ENCODE measurements around the gene BSPRY. TPM values are rescaled to one million over a fixed set of nuclear protein-coding genes. Genes with fewer than 3 reads are reported as not detected.

Gene BSPRY
- total RNA-seq, 1 donor from 2014 or later, result 1.3 TPM

DNA sequence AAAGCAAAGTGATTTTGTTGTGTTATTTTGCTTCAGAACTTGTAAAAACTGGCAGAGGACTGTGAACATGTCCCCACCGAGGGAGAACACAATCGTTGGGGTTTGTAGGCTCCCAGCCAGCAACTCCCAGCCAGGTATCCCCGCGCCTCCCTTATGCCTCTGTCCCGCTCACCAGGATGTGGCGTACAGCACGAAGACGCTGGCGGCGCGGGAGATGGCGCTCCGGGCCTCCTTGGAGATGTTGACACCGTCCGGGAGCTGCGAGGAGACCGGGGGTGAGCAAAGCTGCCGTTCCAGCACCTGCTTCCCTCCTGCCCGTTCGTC lies 60.5 kb downstream of the BSPRY start:
- Mint-ChIP-seq H3K27ac (peak overlapping the region; percentile 99), H3K4me1 (peaks cover 31% of the 10 kb centered on the region), H3K36me3 (ENCODE audit: low read depth) (peaks cover 40% of the 10 kb centered on the region), H3K4me3 (peak overlapping the region; percentile 98), H3K27me3 (no peaks in the 10 kb centered on the region), H3K9me3 (no peaks in the 10 kb centered on the region)
- ChIA-PET CTCF (interaction anchor here (0.8 to 2.0 kb wide), 7 partner anchors 9 to 248 kb away, joined by 3 to 16 read pairs (median 3); partner anchors contain the start of gene ALAD), POLR2A (interaction anchor here (0.6 to 3.2 kb wide), 24 partner anchors 9 to 1779 kb away, joined by 3 to 83 read pairs (median 4); partner anchors contain the start of genes ALAD, BSPRY, CDC26 and DNAJC25)
- intact Hi-C loops (cut with micrococcal nuclease), result loop anchor here (1.0 to 10.0 kb wide), 11 partner anchors 9 to 1927 kb away; partner anchors contain the start of genes ALAD, CDC26, FKBP15 and HDHD3
- DNase-seq, result no peak
- TF ChIP-seq, protein P1, sequence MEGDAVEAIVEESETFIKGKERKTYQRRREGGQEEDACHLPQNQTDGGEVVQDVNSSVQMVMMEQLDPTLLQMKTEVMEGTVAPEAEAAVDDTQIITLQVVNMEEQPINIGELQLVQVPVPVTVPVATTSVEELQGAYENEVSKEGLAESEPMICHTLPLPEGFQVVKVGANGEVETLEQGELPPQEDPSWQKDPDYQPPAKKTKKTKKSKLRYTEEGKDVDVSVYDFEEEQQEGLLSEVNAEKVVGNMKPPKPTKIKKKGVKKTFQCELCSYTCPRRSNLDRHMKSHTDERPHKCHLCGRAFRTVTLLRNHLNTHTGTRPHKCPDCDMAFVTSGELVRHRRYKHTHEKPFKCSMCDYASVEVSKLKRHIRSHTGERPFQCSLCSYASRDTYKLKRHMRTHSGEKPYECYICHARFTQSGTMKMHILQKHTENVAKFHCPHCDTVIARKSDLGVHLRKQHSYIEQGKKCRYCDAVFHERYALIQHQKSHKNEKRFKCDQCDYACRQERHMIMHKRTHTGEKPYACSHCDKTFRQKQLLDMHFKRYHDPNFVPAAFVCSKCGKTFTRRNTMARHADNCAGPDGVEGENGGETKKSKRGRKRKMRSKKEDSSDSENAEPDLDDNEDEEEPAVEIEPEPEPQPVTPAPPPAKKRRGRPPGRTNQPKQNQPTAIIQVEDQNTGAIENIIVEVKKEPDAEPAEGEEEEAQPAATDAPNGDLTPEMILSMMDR (IDR thresholded peaks at IDR 0.05), result no peak
- ATAC-seq (ENCODE audit: low read depth), result no peak

- Mint-ChIP-seq H3K4me1 (peaks cover 31% of the 10 kb centered on the region), H3K9me3 (no peaks in the 10 kb centered on the region), H3K27ac (peak within 1 kb of the TSS; percentile 99), H3K36me3 (ENCODE audit: low read depth) (peaks cover 40% of the 10 kb centered on the region), H3K4me3 (peak within 1 kb of the TSS; percentile 98), H3K27me3 (no peaks in the 10 kb centered on the region)
- intact Hi-C loops (cut with micrococcal nuclease), result loop anchor here (1.0 to 10.0 kb wide), 10 partner anchors 9 to 1928 kb away; partner anchors contain the start of genes ALAD, CDC26, FKBP15 and HDHD3
- ChIA-PET POLR2A (interaction anchor here (0.6 to 3.2 kb wide), 26 partner anchors 9 to 1779 kb away, joined by 3 to 83 read pairs (median 4); partner anchors contain the start of genes ALAD, BSPRY, CDC26 and DNAJC25), CTCF (interaction anchor here (0.8 to 2.0 kb wide), 7 partner anchors 9 to 248 kb away, joined by 3 to 16 read pairs (median 3); partner anchors contain the start of gene ALAD)
- TF ChIP-seq, protein P1 (IDR thresholded peaks at IDR 0.05), result no peak
- ATAC-seq (ENCODE audit: low read depth), result peak; percentile 89
- DNase-seq, result peak; percentile 94
These were observed 61.0 kb downstream of the BSPRY start, which contains the start of the genes C9orf43 and POLE3 for GRCh38 chr9:113410207-113410864. TSS of gene C9orf43 (plus strand) at chr9:113410747. CDS start at chr9:113413494, 2,747 bp downstream. TSS of gene POLE3 (minus strand) at chr9:113410675. CDS start at chr9:113410293, 382 bp downstream.

- TF ChIP-seq, protein P1 (IDR thresholded peaks at IDR 0.05), result no peak
- no peaks in the 10 kb centered on the region for H3K36me3 Mint-ChIP-seq (ENCODE audit: low read depth)
- H3K9me3 Mint-ChIP-seq, result no peaks in the 10 kb centered on the region
- ATAC-seq (ENCODE audit: low read depth), result peak; percentile 99
- H3K27ac Mint-ChIP-seq, result no peak overlapping the region
- H3K27me3 Mint-ChIP-seq, result no peaks in the 10 kb centered on the region
- H3K4me3 Mint-ChIP-seq, result no peak overlapping the region
- intact Hi-C loops (cut with micrococcal nuclease), result loop anchor here (1.0 to 10.0 kb wide), 4 partner anchors 15 to 1521 kb away; partner anchors contain the start of genes ALAD and UGCG
- POLR2A ChIA-PET, result interaction anchor here (1.1 to 2.0 kb wide), 4 partner anchors 16 to 166 kb away, joined by 3 to 6 read pairs (median 5); partner anchors contain the start of genes ALAD and HDHD3
- no peak for DNase-seq
- CTCF ChIA-PET, result interaction anchor here (0.8 to 1.8 kb wide), 4 partner anchors 30 to 175 kb away, joined by 3 to 5 read pairs (median 4); partner anchors contain the start of genes CDC26 and PRPF4
- H3K4me1 Mint-ChIP-seq, result peaks cover 4% of the 10 kb centered on the region
These were observed 66.9 kb downstream of the BSPRY start for GRCh38 chr9:113416149-113416721.

- H3K4me1 Mint-ChIP-seq, result no peaks in the 10 kb centered on the region
- no peak overlapping the region for H3K4me3 Mint-ChIP-seq
- intact Hi-C loops (cut with micrococcal nuclease), result loop anchor here (2.0 to 10.0 kb wide), 3 partner anchors 17 to 1523 kb away; partner anchors contain the start of genes ALAD and UGCG
- no peaks in the 10 kb centered on the region for H3K36me3 Mint-ChIP-seq (ENCODE audit: low read depth)
- ChIA-PET POLR2A (no interaction called here), CTCF (no interaction called here)
- TF ChIP-seq, protein P1 (IDR thresholded peaks at IDR 0.05), result no peak
- H3K27ac Mint-ChIP-seq, result no peak overlapping the region
- ATAC-seq (ENCODE audit: low read depth), result no peak
- no peaks in the 10 kb centered on the region for H3K27me3 Mint-ChIP-seq
- no peaks in the 10 kb centered on the region for H3K9me3 Mint-ChIP-seq
- DNase-seq, result no peak
These were observed 68.0 kb downstream of the BSPRY start for GRCh38 chr9:113417370-113417769.

Other genes starting within 250 kb of the BSPRY start
- gene SLC31A2, start 198.5 kb upstream of the BSPRY start, total RNA-seq, result 0.93 and 1.1 TPM in 2 replicates
- 48.3 and 49.1 TPM in 2 replicates for gene FKBP15, start 128.3 kb upstream of the BSPRY start, total RNA-seq
- 5.7 and 7.3 TPM in 2 replicates for gene SLC31A1, start 128.0 kb upstream of the BSPRY start, total RNA-seq
- 30.4 and 31.7 TPM in 2 replicates for gene CDC26, start 74.0 kb upstream of the BSPRY start, total RNA-seq
- gene PRPF4, start 73.9 kb upstream of the BSPRY start, total RNA-seq, result 32.8 and 36.7 TPM in 2 replicates
- not detected in 2 replicates for gene RNF183, start 46.2 kb upstream of the BSPRY start, total RNA-seq
- 0.73 and 1.6 TPM in 2 replicates for gene WDR31, start 9.3 kb upstream of the BSPRY start, total RNA-seq
- 23.4 and 23.9 TPM in 2 replicates for gene HDHD3, start 27.4 kb downstream of the BSPRY start, total RNA-seq
- gene ALAD, start 51.7 kb downstream of the BSPRY start, total RNA-seq, result 24.0 and 24.3 TPM in 2 replicates
- 48.0 and 55.5 TPM in 2 replicates for gene POLE3, start 61.1 kb downstream of the BSPRY start, total RNA-seq
- gene C9orf43, start 61.2 kb downstream of the BSPRY start, total RNA-seq, result 0.76 and 1.2 TPM in 2 replicates
- gene RGS3, start 114.2 kb downstream of the BSPRY start, total RNA-seq, result 14.6 and 15.0 TPM in 2 replicates

Data from activated B cell treated with CpG ODN at 0.5 μM for 24 hours (primary cell).